Upper lobe of left lung (tissue), 6 donors: Measurements from ENCODE around the gene OTUD4. TPM values are rescaled to one million over a fixed set of nuclear protein-coding genes. Genes with fewer than 3 reads are reported as not detected.

Source experiments
- ATAC-seq, 2 donors: fragments of 200-7000 bp; cut with Tn5 transposase; one replicate each; pipeline ENCODE4 v1.9.1; 2022; ENCODE audit warnings: mild to moderate bottlenecking in 2 of 2, moderate library complexity in 2 of 2; ENCODE audit not compliant: low FRiP score in 2 of 2
- DNase-seq, 2 donors: peaks; one replicate each; pipeline ENCODE4 v3.0.0-alpha.2; 2019 to 2020
- H3K27ac ChIP-seq, 4 donors: fragments of 200-600 bp; sonication (generic); one replicate each; pipeline ENCODE4 v1.5.1; 2016 to 2019
- H3K27me3 ChIP-seq, 4 donors: fragments of 200-600 bp; sonication (generic); one replicate each; pipeline ENCODE4 v1.5.1; 2017 to 2019
- H3K36me3 ChIP-seq, 4 donors: fragments of 200-600 bp; sonication (generic); one replicate each; pipeline ENCODE4 v1.5.1; 2016 to 2019
- H3K4me1 ChIP-seq, 4 donors: fragments of 200-600 bp; sonication (generic); one replicate each; pipeline ENCODE4 v1.5.1; 2018 to 2019
- H3K4me3 ChIP-seq, 4 donors: fragments of 200-600 bp; sonication (generic); one replicate each; pipeline ENCODE4 v1.5.1; 2017 to 2019; ENCODE audit warnings: mild to moderate bottlenecking in 2 of 4, moderate library complexity in 1 of 4
- H3K9me3 ChIP-seq, 4 donors: fragments of 200-600 bp; sonication (generic); one replicate each; pipeline ENCODE4 v1.5.1; 2018 to 2019
- EP300 ChIP-seq, 4 donors: sonication (generic); formaldehyde crosslinking; IDR thresholded peaks; one replicate each; pipeline ENCODE4 v1.5.1; 2017; ENCODE audit warnings: antibody characterized with exemption in 4 of 4, control low read depth in 2 of 4
- POLR2A ChIP-seq, 4 donors: fragments of 450-650 bp; IDR thresholded peaks; one replicate each; pipeline ENCODE4 v1.5.1; 2016 to 2017; ENCODE audit warnings: antibody characterized with exemption in 4 of 4, mild to moderate bottlenecking in 2 of 4
- POLR2AphosphoS5 ChIP-seq, 2 donors: sonication (generic); formaldehyde crosslinking; IDR thresholded peaks; one replicate each; pipeline ENCODE4 v1.5.1; 2017; ENCODE audit warnings: antibody characterized with exemption in 2 of 2
- WGBS, 2 donors: methylation state at CpG; one replicate each; pipeline ENCODE4 v1.1.5; 2017 to 2018; 5-methylcytosine and 5-hydroxymethylcytosine counted together
- small RNA-seq, 4 donors: library from RNA; depleted of rRNA; stranded (forward); fragments of <200 nt; gene quantifications; one replicate each; pipeline ENCODE3, GENCODE V24; 2016
- total RNA-seq, 6 donors: library from RNA; depleted of rRNA in 4 of 6; stranded (reverse); fragments of >200 nt in 4 of 6; gene quantifications; one replicate each; pipeline versions ENCODE4 v1.1.0 to v1.2.1, GENCODE V29; 2016 to 2021
- TF ChIP-seq, protein P1 (sequence below), 6 experiments: fragments of 450-650 bp in 4 of 6; fragments of 200-600 bp in 2 of 6; sonication (generic) in 2 of 6; IDR thresholded peaks; one replicate each; pipeline ENCODE4 v1.5.1; 2016 to 2019; ENCODE audit warnings: antibody characterized with exemption in 6 of 6
- donor health status: DM: no; HTN: no; CAD: no; lungs with moderate emphysema.
- donor health status: DM: no; HTN: yes; CAD: no; lungs with severe emphysema.

Gene OTUD4
- total RNA-seq, 6 donors from 2014 or later = 36.9 to 76.5 (median 40.3) TPM

DNA sequence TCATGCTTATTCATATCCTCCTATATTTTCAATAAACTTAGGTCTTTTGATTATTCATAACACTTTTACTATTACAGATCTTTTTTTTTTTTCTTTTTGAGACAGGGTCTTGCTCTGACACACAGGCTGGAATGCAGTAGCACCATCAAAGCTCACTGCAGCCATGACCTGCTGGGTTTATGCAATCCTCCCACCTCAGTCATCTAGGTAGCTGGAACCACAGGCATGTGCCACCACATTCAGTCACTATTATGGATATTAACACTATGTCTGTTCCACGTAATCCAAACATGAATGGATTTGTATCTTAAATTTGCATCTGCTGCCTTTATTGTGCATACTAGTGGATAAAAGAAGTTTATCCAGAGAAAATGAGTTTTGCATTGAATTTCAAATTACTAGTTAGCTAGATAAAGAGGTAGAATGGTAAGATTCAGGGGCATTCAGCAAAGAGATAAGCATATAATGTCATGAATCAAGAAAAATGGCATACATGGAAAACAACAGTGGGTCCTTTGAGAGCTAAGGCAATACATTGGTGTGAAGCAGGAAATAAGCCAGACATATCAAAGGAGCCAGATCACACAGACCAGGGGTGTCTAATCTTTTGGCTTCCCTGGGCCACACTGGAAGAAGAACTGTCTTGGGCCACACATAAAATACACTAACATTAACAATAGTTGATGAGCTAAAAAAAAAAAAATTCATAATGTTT, 96.3 kb downstream of the OTUD4 start:
- Histone ChIP-seq H3K36me3 (peaks cover 0 to 50% (median 3%) of the 10 kb centered on the region in 4 donors), H3K27me3 (no peaks in the 10 kb centered on the region), H3K9me3 (no peaks in the 10 kb centered on the region), H3K27ac (no peak overlapping the region), H3K4me3 (no peak overlapping the region), H3K4me1 (no peaks in the 10 kb centered on the region)
- DNase-seq = no peak
- WGBS, 2 donors = 100% methylated on average over 1 of the region's 1 CpG
- ATAC-seq = no peak
- TF ChIP-seq, protein P1, sequence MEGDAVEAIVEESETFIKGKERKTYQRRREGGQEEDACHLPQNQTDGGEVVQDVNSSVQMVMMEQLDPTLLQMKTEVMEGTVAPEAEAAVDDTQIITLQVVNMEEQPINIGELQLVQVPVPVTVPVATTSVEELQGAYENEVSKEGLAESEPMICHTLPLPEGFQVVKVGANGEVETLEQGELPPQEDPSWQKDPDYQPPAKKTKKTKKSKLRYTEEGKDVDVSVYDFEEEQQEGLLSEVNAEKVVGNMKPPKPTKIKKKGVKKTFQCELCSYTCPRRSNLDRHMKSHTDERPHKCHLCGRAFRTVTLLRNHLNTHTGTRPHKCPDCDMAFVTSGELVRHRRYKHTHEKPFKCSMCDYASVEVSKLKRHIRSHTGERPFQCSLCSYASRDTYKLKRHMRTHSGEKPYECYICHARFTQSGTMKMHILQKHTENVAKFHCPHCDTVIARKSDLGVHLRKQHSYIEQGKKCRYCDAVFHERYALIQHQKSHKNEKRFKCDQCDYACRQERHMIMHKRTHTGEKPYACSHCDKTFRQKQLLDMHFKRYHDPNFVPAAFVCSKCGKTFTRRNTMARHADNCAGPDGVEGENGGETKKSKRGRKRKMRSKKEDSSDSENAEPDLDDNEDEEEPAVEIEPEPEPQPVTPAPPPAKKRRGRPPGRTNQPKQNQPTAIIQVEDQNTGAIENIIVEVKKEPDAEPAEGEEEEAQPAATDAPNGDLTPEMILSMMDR (IDR thresholded peaks at IDR 0.05) = no peak
- TF ChIP-seq POLR2AphosphoS5 (IDR thresholded peaks at IDR 0.05) (no peak), EP300 (IDR thresholded peaks at IDR 0.05) (no peak), POLR2A (IDR thresholded peaks at IDR 0.05) (no peak)

Small RNA genes within 50 kb of the gene (small RNA-seq; reads per million reads assigned to genes)
- gene RF00019 = 0 reads per million in 4 donors

Other genes starting within 250 kb of the OTUD4 start
- gene ANAPC10, start 82.4 kb downstream of the OTUD4 start, total RNA-seq = 10 to 100 TPM in 5 of 6 donors, 1 to 10 TPM in 1; 8.7 to 50.6 (median 27.8) TPM
- 10 to 100 TPM; 13.7 to 86.5 (median 39.2) TPM for gene ABCE1, start 82.3 kb downstream of the OTUD4 start, total RNA-seq